Heart right ventricle (tissue), 16 donors: ENCODE data around the gene OR10K2. TPM values are rescaled to one million over a fixed set of nuclear protein-coding genes. Genes with fewer than 3 reads are reported as not detected.

Source experiments
- ATAC-seq, 8 donors: fragments of 200-7000 bp; cut with Tn5 transposase; one replicate each; pipeline ENCODE4 v1.9.1; 2020; ENCODE audit warnings: mild to moderate bottlenecking in 8 of 8, moderate library complexity in 8 of 8, moderate number of reproducible peaks in 1 of 8
- DNase-seq, 2 donors: peaks; one replicate each; pipeline ENCODE4 v3.0.0-alpha.2; 2020
- H3K27ac ChIP-seq, 10 donors: fragments of 200-600 bp; sonication (generic) in 2 of 10; one replicate each; pipeline versions ENCODE4 v1.5.0 to v1.8.0; 2020 to 2022; ENCODE audit warnings: mild to moderate bottlenecking in 3 of 10
- H3K27me3 ChIP-seq, 7 donors: fragments of 200-600 bp; one replicate each; pipeline ENCODE4 v1.8.0; 2021 to 2022; ENCODE audit warnings: mild to moderate bottlenecking in 2 of 7
- H3K36me3 ChIP-seq, 9 donors: fragments of 200-600 bp; sonication (generic) in 1 of 9; one replicate each; pipeline versions ENCODE4 v1.5.0 to v1.8.0; 2020 to 2022; ENCODE audit warnings: mild to moderate bottlenecking in 2 of 9
- H3K4me1 ChIP-seq, 9 donors: fragments of 200-600 bp; sonication (generic) in 1 of 9; one replicate each; pipeline versions ENCODE4 v1.5.0 to v1.8.0; 2020 to 2022; ENCODE audit warnings: mild to moderate bottlenecking in 4 of 9
- H3K4me3 ChIP-seq, 10 donors: fragments of 200-600 bp; sonication (generic) in 2 of 10; one replicate each; pipeline versions ENCODE4 v1.5.0 to v1.8.0; 2020 to 2022; ENCODE audit warnings: mild to moderate bottlenecking in 7 of 10, moderate library complexity in 2 of 10
- H3K9me3 ChIP-seq, 11 donors: fragments of 200-600 bp in 10 of 11; sonication (generic) in 2 of 11; one replicate each; pipeline versions ENCODE4 v1.5.0 to v1.8.0; 2013 to 2022; ENCODE audit warnings: mild to moderate bottlenecking in 2 of 11, control low read depth in 1 of 11, moderate library complexity in 1 of 11
- WGBS, 2 donors: extraction: QIAGEN DNeasy Blood & Tissue Kit; methylation state at CpG; one replicate each; pipeline ENCODE4 v1.1.7; 2013; ENCODE audit warnings: inconsistent platforms in 1 of 2; 5-methylcytosine and 5-hydroxymethylcytosine counted together
- intact Hi-C, 10 donors: fragments of 100-400 bp; cut with DNase I; formaldehyde crosslinking; loops; one replicate each; pipeline versions ENCODE4 v1.11.1 to v1.14.2; 2022
- polyA plus RNA-seq, 2 donors: library from polyadenylated mRNA; stranded (reverse); fragments of 200-250 nt; gene quantifications; one replicate each; pipeline ENCODE4 v1.2.3, GENCODE V29; 2013
- total RNA-seq, 10 donors: library from RNA; stranded (reverse); fragmentation: NEBNext Ultra II Directional in 3 of 10; extraction: Animal tissue kit (Norgen Biotek cat#: 25700) in 3 of 10; gene quantifications; one replicate each; pipeline versions ENCODE4 v1.2.1 to v1.2.4, GENCODE V29; 2021 to 2023
- TF ChIP-seq, protein P1 (sequence below), 9 donors: fragments of 200-600 bp; sonication (generic) in 2 of 9; IDR thresholded peaks; one replicate each; pipeline versions ENCODE4 v1.5.0 to v1.8.0; 2021 to 2022; ENCODE audit warnings: antibody characterized with exemption in 9 of 9, mild to moderate bottlenecking in 5 of 9, moderate library complexity in 1 of 9
- donor health status: Arrhythmogenic right ventricular cardiomyopathy.
- donor health status: ischemic (EF 13 %, LVEDD 7.1; RV severe dilation, severe dysfunction).
- donor health status: healthy with polysubstance abuse.
- donor health status: DM: no; HTN: yes; CAD: no.
- donor health status: DM: no; HTN: no; CAD: no.
- donor health status: ischemic (EF 25% LVEDD 6.9; RV normal size, moderate dysfunction).
- donor health status: ischemic (EF 25% LVEDD 5.7; RV mildly dilated, moderate dysfunction).
- donor health status: healthy.
- donor health status: DM: yes; HTN: yes; CAD: no.
- donor health status: Ischemic cardiomyopathy.
- donor health status: ischemic (EF 35%, LVEDD 5.7; RV mildly dilated, moderate dysfunction).
- donor health status: nonischemic (EF 11% LVEDD 7.7; RV severe dilation, severe dysfunction).
- donor health status: DM: yes; HTN: yes; CAD: no.
- donor health status: PGD.
- donor health status: ischemic (EF 29% LVEDD 5.4; RV normal size, mild dysfunction).
- donor health status: nonischemic (EF 23%, LVEDD 6.1; RV moderate dilation, normal function).

Gene OR10K2
- total and polyA plus RNA-seq, 12 donors = not detected

DNA sequence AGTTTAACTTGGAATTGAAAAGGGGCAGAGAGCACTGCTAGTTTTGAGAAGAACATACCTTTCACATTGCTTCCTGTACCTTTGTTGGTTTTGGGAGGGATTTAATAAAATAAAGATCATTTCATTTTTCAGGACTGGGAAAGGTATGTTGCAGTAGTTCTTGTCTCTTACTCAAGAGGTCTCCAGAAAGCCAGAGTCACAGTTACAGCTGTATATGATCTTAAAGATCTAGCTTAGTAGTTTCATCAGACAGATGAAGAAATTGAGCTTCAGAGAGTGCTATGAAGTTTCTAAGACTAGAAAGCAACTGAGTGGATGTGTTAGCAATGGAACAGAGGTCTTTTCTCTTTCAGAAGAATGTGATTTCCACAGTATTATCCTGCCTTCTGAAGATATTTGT lies 1.0 kb downstream of the OR10K2 start:
- H3K27ac ChIP-seq = no peak overlapping the region
- no peak for ATAC-seq
- no peaks in the 10 kb centered on the region for H3K36me3 ChIP-seq
- peaks cover 0 to 3% (median 0%) of the 10 kb centered on the region in 9 donors for H3K4me1 ChIP-seq
- intact Hi-C loops = no loop called here
- no peak overlapping the region for H3K4me3 ChIP-seq
- DNase-seq = no peak
- TF ChIP-seq, protein P1, sequence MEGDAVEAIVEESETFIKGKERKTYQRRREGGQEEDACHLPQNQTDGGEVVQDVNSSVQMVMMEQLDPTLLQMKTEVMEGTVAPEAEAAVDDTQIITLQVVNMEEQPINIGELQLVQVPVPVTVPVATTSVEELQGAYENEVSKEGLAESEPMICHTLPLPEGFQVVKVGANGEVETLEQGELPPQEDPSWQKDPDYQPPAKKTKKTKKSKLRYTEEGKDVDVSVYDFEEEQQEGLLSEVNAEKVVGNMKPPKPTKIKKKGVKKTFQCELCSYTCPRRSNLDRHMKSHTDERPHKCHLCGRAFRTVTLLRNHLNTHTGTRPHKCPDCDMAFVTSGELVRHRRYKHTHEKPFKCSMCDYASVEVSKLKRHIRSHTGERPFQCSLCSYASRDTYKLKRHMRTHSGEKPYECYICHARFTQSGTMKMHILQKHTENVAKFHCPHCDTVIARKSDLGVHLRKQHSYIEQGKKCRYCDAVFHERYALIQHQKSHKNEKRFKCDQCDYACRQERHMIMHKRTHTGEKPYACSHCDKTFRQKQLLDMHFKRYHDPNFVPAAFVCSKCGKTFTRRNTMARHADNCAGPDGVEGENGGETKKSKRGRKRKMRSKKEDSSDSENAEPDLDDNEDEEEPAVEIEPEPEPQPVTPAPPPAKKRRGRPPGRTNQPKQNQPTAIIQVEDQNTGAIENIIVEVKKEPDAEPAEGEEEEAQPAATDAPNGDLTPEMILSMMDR (IDR thresholded peaks at IDR 0.05) = no peak
- H3K9me3 ChIP-seq = peaks cover 0 to 30% (median 0%) of the 10 kb centered on the region in 11 donors
- H3K27me3 ChIP-seq = no peaks in the 10 kb centered on the region

DNA sequence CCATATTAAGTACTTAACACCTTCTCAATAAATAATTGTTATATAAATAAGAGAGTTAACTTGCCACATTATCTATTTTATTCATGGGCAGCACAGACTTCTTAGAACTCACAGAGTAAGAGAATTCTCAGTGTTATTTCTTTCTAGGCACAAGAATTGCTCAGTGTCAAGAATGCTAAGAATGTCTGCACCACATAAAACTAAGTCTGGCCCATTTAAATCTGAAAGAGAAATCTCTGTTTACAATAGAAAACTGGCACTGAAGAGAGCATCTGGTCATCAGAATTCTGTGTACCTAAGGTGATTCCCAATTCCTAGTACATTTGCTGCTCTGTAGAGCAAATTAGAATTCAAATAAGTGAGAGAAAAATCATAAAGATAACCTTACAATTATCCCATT lies 3.8 kb downstream of the OR10K2 start:
- H3K9me3 ChIP-seq = peaks cover 0 to 5% (median 0%) of the 10 kb centered on the region in 11 donors
- H3K27me3 ChIP-seq = no peaks in the 10 kb centered on the region
- intact Hi-C loops = no loop called here
- DNase-seq (no peak), ATAC-seq (no peak)
- no peak overlapping the region for H3K4me3 ChIP-seq
- H3K36me3 ChIP-seq = no peaks in the 10 kb centered on the region
- H3K27ac ChIP-seq = no peak overlapping the region
- no peaks in the 10 kb centered on the region for H3K4me1 ChIP-seq
- TF ChIP-seq, protein P1 (IDR thresholded peaks at IDR 0.05) = no peak

DNA sequence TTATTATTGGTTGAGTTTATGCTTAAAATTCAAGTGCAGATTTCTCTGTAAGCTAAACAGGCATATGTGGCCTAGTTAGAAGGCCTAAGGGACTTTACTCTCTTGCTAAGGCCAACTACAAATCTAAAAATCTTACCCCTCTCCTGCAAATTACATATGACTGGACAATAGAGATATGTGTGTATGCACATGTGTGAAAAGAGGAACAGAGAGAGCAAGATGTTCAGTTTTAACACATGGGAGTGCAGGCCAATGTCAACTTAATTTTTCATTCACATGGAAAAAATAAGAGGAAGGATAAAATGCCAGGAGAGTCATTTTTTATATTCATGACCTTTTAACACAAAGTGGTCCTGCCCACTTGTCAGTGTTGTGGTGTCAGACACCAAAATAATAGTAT lies 8.5 kb downstream of the OR10K2 start:
- H3K36me3 ChIP-seq = no peaks in the 10 kb centered on the region
- no peaks in the 10 kb centered on the region for H3K27me3 ChIP-seq
- TF ChIP-seq, protein P1 (IDR thresholded peaks at IDR 0.05) = no peak
- H3K4me1 ChIP-seq = no peaks in the 10 kb centered on the region
- no peak for DNase-seq
- no peak overlapping the region for H3K27ac ChIP-seq
- no peak overlapping the region for H3K4me3 ChIP-seq
- no peak for ATAC-seq
- intact Hi-C loops = no loop called here
- H3K9me3 ChIP-seq = no peaks in the 10 kb centered on the region

DNA sequence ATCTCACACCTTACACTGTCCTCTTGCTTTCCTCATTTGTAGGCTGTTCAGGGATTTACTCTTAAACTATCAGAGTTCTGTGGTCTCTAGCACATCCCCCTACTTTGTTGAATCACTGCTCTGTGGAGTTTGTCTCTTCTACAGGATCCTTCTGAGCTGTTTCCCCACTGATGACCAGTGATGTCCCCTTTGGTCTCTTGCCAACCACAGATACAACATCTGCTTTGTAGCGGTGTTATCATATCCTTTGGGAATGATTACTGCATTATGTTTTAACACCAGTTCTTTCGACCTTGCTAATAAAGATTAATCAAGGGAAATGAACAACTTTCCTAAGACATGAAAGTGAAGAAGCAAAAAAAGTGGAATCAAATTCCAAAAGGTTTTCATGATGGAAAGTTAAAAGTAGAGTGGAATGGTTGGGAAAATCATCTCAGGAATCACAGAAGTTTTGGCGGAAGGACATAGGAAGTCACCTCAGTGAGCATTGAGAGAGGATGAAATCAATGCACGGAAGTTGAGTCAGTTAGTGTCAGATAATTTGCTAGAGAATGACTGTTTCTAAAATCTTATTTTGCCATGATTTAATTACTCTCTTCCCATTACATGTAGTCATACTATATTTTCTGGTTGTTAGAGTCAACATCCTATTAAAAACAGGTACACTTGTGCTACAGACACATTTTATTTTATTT lies 11.2 kb downstream of the OR10K2 start:
- ATAC-seq (no peak), DNase-seq (no peak)
- intact Hi-C loops = no loop called here
- Histone ChIP-seq H3K4me3 (no peak overlapping the region), H3K4me1 (no peaks in the 10 kb centered on the region), H3K36me3 (no peaks in the 10 kb centered on the region), H3K27ac (no peak overlapping the region), H3K9me3 (no peaks in the 10 kb centered on the region), H3K27me3 (no peaks in the 10 kb centered on the region)
- TF ChIP-seq, protein P1 (IDR thresholded peaks at IDR 0.05) = no peak
- 63 to 74% methylated on average over 4 of the region's 4 CpGs for WGBS, 2 donors
